Panc1 (cell line): ENCODE data around the gene CRCP. TPM values are rescaled to one million over a fixed set of nuclear protein-coding genes. Genes with fewer than 3 reads are reported as not detected.
A peak's percentile ranks its signal among the peaks of the same experiment; 100 is the strongest.

Experiments
- ATAC-seq: fragments of 200-7000 bp; cut with Tn5 transposase; 2 replicates; pipeline ENCODE4 v1.9.1; 2020; ENCODE audit warnings: mild to moderate bottlenecking, moderate library complexity
- BruUV-seq: library from RNA; stranded (reverse); fragments of 400-500 nt; replicated peaks from 2 replicates; lab custom pipeline; 2021; lab: Mats Ljungman, UMichigan
- CTCF ChIA-PET: fragments of 300-600 bp; sonication (Branson Sonifier 250); formaldehyde crosslinking; loops from one replicate; lab custom pipeline; 2022; ENCODE audit warnings: antibody characterized with exemption; lab: Charles Lee
- POLR2A ChIA-PET: fragments of 300-600 bp; sonication (Branson Sonifier 250); formaldehyde crosslinking; loops from one replicate; lab custom pipeline; 2022; ENCODE audit warnings: antibody characterized with exemption; lab: Charles Lee
- DNase-seq: peaks from one replicate; pipeline ENCODE4 v3.0.0-alpha.2; 2010; ENCODE audit warnings: low read depth, low spot score
- H3K27ac ChIP-seq: 2 replicates; pipeline ENCODE4 v1.5.1; 2011; ENCODE audit warnings: mild to moderate bottlenecking, low read length, inconsistent platforms
- H3K27me3 ChIP-seq: fragments of 200-500 bp; sonication (Bioruptor generic); 2 replicates; pipeline ENCODE4 v1.6.0; 2014; ENCODE audit warnings: low read length, inconsistent platforms; ENCODE audit not compliant: control insufficient read depth, insufficient read depth
- H3K36me3 ChIP-seq: fragments of 200-500 bp; sonication (Bioruptor generic); 2 replicates; pipeline ENCODE4 v1.5.1; 2014; ENCODE audit warnings: inconsistent platforms, mild to moderate bottlenecking, low read length, moderate library complexity; ENCODE audit not compliant: control insufficient read depth, insufficient read depth
- H3K4me1 ChIP-seq: 2 replicates; pipeline ENCODE4 v1.5.1; 2011; ENCODE audit warnings: inconsistent platforms, mild to moderate bottlenecking, low read length, moderate library complexity; ENCODE audit not compliant: control insufficient read depth, insufficient read depth
- H3K4me3 ChIP-seq, 2 experiments: 2 replicates each; pipeline ENCODE4 v1.5.1; 2011 to 2012; ENCODE audit warnings: low read depth in 2 of 2, low read length in 2 of 2, mild to moderate bottlenecking in 2 of 2, inconsistent platforms in 1 of 2, moderate library complexity in 1 of 2
- H3K9me3 ChIP-seq: fragments of 200-500 bp; sonication (Bioruptor generic); 2 replicates; pipeline ENCODE4 v1.5.1; 2014; ENCODE audit warnings: low read depth, mild to moderate bottlenecking, inconsistent platforms, low read length, moderate library complexity; ENCODE audit not compliant: control insufficient read depth, insufficient read depth
- CTCF ChIP-seq: fragments of 450-650 bp; IDR thresholded peaks from 2 replicates; pipeline ENCODE4 v1.5.1; 2017; ENCODE audit warnings: mild to moderate bottlenecking
- POLR2AphosphoS5 ChIP-seq: IDR thresholded peaks from 2 replicates; pipeline ENCODE4 v1.6.1; 2012; ENCODE audit warnings: mild to moderate bottlenecking, low read depth, low read length, moderate library complexity
- REST ChIP-seq, 2 experiments: IDR thresholded peaks; 2 replicates each; pipeline ENCODE4 v1.6.1; 2011 to 2012; ENCODE audit warnings: low read depth in 2 of 2, control low read depth in 1 of 2, low read length in 1 of 2, mild to moderate bottlenecking in 1 of 2, moderate library complexity in 1 of 2; ENCODE audit not compliant: insufficient read depth in 1 of 2
- SIN3A ChIP-seq: IDR thresholded peaks from 2 replicates; pipeline ENCODE4 v1.6.1; 2012; ENCODE audit warnings: low read depth, mild to moderate bottlenecking, low read length, moderate library complexity, borderline replicate concordance; ENCODE audit not compliant: insufficient read depth
- TCF7L2 ChIP-seq: IDR thresholded peaks from 2 replicates; pipeline ENCODE4 v1.6.1; 2011; ENCODE audit warnings: mild to moderate bottlenecking, low read depth, low read length, inconsistent platforms
- in situ Hi-C: cut with HindIII; loops from 2 replicates; pipeline ENCODE4 v1.10.0; 2016; ENCODE audit warnings: low sequenced_read_pairs, low pct_unique_long_range_greater_than_20kb
- intact Hi-C: fragments of 100-400 bp; cut with micrococcal nuclease; formaldehyde crosslinking; loops from one replicate; pipeline ENCODE4 v1.10.0; 2022; ENCODE audit not compliant: unreplicated experiment
- total RNA-seq: library from RNA; stranded (reverse); gene quantifications from one replicate; pipeline ENCODE4 v1.2.1, GENCODE V29; 2021; ENCODE audit not compliant: unreplicated experiment

CRCP gene
- total RNA-seq, 1 experiment from 2014 or later, result 46.4 TPM

GRCh38 chr7:66099232-66099550 is 15.5 kb upstream of the CRCP start:
- CTCF ChIA-PET, result no interaction called here
- DNase-seq, result no peak
- POLR2A ChIA-PET, result no interaction called here
- Histone ChIP-seq H3K4me3 (peak overlapping the region; percentile 48 to 77; a peak in 3 of 4 replicates), H3K27ac (peak overlapping the region; percentile 98; the same call in 1 of the 2 replicates), H3K9me3 (no peaks in the 10 kb centered on the region), H3K4me1 (no peaks in the 10 kb centered on the region; the same call in 1 of the 2 replicates), H3K27me3 (no peaks in the 10 kb centered on the region), H3K36me3 (no peaks in the 10 kb centered on the region)
- in situ Hi-C loops (no loop called here), intact Hi-C loops (no loop called here)
- BruUV-seq, result no TSS peak
- no peak for TF ChIP-seq TCF7L2
- TF ChIP-seq POLR2AphosphoS5, result no peak
- no peak for TF ChIP-seq SIN3A
- no peak for TF ChIP-seq CTCF
- no peak for TF ChIP-seq REST (IDR thresholded peaks at IDR 0.05; ENCODE audit: insufficient read depth in 1 of 2, low read depth in 2 of 2, low read length in 1 of 2)
- ATAC-seq, result no peak

- peak; percentile 95 for ATAC-seq
- ChIA-PET POLR2A (interaction anchor here (0.6 kb wide), 1 partner anchor 55 kb away, joined by 3 read pairs; no protein-coding TSS in a partner anchor), CTCF (interaction anchor here (0.7 kb wide), 1 partner anchor 69 kb away, joined by 16 read pairs; no protein-coding TSS in a partner anchor)
- H3K4me3 ChIP-seq, result peak overlapping the region; percentile 48 to 77
- no peak for DNase-seq
- H3K9me3 ChIP-seq, result no peaks in the 10 kb centered on the region
- BruUV-seq, result no TSS peak
- no peaks in the 10 kb centered on the region for H3K36me3 ChIP-seq
- in situ Hi-C loops, result no loop called here
- H3K27me3 ChIP-seq, result no peaks in the 10 kb centered on the region
- peak overlapping the region; percentile 98 for H3K27ac ChIP-seq
- no peaks in the 10 kb centered on the region; the same call in 1 of the 2 replicates for H3K4me1 ChIP-seq
- intact Hi-C loops, result no loop called here
- no peak for TF ChIP-seq CTCF
- TF ChIP-seq REST (IDR thresholded peaks at IDR 0.05; ENCODE audit: insufficient read depth in 1 of 2, low read depth in 2 of 2, low read length in 1 of 2), result no peak
- TF ChIP-seq POLR2AphosphoS5, result peak; percentile 44
- TF ChIP-seq TCF7L2, result no peak
- 0 out of 2 replicates have a peak, but pooled peaks have one; percentile 3 for TF ChIP-seq SIN3A
These were observed 14.9 kb upstream of the CRCP start for GRCh38 chr7:66099551-66100407.
